Measurements from ENCODE around the gene ETS1.

DNA sequence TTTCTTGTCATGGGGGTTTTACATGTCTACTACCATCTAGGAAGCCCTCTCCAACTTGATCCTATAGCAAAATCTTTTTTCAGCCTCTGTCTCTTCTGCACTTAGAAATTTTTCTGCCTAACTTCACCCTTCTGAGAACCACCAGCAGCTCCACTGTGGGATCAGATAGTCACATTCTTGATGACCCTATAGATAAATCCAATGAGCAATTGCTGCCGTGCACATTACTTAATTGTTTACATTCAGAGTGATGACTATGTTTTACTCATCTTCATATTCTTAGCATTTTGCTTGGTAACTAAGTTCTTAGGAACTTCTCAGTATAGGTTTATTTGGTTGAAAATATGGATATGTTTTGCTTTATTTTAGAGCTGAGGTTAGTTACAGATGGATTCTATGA, 12.4 kb upstream of the ETS1 start:
- no peak for TF ChIP-seq POLR2A (IDR thresholded peaks at IDR 0.05)
- TF ChIP-seq, protein P1, sequence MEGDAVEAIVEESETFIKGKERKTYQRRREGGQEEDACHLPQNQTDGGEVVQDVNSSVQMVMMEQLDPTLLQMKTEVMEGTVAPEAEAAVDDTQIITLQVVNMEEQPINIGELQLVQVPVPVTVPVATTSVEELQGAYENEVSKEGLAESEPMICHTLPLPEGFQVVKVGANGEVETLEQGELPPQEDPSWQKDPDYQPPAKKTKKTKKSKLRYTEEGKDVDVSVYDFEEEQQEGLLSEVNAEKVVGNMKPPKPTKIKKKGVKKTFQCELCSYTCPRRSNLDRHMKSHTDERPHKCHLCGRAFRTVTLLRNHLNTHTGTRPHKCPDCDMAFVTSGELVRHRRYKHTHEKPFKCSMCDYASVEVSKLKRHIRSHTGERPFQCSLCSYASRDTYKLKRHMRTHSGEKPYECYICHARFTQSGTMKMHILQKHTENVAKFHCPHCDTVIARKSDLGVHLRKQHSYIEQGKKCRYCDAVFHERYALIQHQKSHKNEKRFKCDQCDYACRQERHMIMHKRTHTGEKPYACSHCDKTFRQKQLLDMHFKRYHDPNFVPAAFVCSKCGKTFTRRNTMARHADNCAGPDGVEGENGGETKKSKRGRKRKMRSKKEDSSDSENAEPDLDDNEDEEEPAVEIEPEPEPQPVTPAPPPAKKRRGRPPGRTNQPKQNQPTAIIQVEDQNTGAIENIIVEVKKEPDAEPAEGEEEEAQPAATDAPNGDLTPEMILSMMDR (IDR thresholded peaks at IDR 0.05), result no peak

Measured in heart left ventricle (tissue), 13 donors.